NCI-H2081 (cell line): ENCODE results near the gene PITRM1.

Source experiments
- DNase-seq, 2 experiments: peaks; one replicate each; lab custom pipeline; 2025; lab: John Stamatoyannopoulos, UW

Gene PITRM1

DNA sequence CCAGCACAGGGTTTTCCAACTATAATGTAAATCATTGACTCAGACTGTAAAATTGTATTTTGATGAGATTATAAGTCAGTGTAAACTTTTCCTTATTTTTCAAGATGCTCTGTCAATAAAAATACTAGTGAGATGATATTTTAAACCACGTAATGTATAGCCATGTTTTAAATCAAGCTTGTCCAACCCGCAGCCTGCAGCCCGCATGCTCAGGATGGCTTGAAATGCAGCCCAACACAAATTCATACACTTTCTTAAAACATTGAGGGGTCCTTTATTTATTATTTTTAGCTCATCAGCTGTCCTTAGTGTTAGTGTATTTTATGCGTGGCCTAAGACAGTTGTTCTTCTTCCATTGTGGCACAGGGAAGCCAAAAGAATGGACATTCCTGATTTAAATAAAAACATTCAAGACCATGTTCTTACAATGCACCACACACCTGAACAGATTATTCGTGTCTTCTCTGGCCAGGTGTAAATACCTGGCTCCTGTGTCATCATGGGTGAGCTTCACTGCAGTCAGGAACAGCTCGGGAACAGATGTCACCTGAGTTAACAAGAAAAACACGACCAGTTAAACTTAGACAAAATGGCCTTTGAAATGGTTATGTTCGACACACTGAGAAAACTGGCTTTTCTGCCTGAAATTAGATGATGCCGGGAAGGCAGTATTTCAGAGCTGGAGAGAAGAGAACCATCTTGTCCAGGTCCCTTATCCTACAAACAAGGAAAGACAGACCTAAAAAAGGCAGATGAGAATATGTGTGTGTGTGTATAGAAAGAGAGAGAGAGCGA lies 5.9 kb downstream of the PITRM1 start:
- no peak for DNase-seq

DNA sequence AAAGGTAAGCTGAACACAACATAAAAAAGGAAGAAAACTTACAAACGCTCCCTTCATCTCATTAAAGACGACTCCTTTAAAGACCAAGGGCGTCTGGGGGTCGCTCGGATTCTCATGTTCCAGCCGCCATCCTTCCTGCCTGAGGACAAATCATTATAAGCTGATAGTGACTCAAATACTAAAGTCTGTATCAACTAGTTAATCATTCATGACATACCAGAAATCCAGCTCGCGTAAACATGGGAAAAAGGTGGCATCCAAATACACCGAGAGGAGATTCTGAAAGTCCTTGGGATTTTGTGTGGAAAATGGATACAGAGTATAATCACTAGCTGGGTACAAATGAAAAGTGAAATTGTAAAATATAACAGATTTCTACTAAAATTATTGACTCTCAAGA lies 7.4 kb downstream of the PITRM1 start:
- DNase-seq, result no peak

DNA sequence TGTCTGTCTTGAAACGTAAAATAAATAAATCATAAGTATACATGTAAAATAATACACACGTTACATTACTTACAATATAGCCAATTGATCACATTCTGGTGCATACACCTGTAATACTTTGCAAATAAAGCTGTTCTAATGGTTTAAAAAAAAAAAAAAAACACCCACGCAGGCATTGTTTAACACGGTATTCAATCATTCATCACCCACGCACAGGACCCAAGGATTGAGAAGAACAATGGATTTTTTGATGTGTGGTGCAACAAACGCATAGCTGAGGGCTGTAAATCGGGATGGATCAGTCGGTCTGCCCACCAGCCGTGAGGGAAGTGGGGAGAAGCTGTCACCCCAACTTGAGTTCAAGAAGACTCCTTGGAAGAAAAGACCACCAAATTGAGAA lies 8.7 kb downstream of the PITRM1 start:
- DNase-seq, result no peak

DNA sequence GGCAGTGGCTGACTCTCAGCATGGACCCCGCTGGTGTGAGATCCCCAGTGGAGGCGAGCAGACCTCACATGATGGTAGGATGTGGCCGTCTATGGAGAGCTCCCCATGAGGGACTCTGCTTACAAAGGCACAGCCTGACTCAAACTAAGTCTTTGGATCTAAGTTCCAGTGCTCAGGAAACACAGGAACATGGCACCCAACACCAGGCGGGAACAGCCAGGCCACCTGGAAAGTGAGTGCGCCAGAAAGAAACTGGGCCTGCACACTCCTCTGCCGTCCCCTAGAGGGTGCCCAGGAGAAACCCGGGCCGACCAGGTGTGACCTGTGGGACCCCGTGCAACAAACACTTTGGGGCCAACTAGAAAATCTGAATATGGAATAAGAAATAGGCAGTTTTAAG lies 10.0 kb downstream of the PITRM1 start:
- DNase-seq, result no peak

DNA sequence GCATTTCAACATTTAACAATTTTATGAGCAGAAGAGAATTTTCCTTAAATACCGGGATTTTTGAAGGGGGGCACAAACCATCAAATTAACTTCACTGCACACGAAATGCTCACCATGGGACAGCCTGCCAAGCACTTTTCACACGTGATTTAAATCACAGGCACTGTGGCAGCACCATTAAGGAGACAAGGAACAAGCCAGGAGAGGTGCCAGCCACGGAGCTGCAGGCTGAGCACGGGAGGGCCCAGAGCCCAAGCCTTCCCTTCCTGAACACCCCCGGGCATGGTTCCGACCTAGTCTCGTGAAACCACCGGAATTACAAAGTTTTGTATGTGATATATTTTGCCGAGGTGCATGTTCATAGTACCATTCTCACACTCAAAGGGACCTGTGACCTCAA lies 13.4 kb downstream of the PITRM1 start:
- no peak for DNase-seq

DNA sequence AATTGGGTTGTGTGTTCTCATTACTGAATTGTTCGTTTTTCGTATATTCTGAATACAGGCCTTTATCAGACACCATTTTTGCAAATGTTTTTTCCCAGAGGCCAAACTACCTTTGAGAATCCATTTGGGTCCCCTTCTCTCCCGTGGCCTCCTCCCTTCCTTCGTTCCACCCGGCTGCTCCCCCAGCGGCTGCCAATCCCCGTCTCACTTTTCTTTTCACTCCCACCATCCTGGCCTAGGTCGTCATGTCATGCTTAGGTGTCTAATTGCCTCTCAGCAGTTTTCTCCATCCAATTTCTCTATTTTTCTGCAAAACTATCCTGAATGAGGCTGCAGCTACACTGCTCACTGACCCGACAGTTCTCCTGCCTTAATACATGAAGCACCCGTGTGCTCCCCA lies 17.9 kb downstream of the PITRM1 start:
- DNase-seq, result no peak

DNA sequence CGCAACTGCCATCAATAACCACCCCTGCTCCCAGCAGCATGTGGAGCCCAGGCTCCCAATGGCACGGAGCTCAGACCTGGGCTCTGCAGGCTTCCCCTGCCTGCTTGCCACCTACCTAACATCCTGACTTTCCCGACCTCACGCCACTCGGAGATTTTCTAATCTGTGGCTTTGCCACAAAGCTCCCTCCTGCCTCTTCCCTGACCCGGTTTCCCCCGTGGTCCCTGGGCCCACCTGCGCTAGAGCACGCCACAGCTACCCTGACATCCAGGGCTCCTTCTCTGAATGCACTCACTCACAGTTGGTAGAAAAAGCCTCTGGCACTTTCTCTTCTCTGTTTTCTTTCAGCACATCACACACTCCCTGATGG lies 20.0 kb downstream of the PITRM1 start:
- DNase-seq, result no peak

DNA sequence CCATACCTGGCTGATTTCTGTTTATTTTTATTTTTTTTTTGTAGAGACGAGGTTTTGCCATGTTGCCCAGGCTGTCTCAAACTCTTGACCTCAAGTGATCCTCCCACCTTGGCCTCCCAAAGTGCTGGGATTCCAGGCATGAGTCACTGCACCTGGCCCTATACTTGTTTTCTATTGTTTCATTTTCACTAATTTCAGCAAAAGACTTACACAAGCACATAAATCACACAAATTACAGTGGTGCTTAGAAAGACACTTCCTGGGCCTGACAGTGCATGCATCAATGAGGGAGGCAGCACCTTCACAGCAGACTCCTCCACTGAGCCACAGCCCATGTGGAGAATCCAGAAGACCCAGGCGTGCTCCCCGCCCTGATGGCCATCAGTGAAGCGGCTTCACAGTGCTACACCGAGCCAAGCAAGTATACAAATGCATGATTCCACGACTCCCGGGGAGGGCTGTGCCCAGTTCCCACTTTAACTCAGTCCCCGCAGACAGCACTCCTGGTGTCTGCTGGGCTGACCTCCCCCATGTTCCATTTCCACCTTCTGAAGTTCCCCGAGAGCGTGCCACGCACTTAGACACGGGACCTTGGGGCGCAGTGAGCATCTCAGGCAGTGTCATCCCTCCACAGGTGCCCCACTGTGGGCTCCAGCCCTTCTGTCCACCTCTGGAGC lies 20.6 kb downstream of the PITRM1 start:
- DNase-seq, result peak; percentile 18 to 66

DNA sequence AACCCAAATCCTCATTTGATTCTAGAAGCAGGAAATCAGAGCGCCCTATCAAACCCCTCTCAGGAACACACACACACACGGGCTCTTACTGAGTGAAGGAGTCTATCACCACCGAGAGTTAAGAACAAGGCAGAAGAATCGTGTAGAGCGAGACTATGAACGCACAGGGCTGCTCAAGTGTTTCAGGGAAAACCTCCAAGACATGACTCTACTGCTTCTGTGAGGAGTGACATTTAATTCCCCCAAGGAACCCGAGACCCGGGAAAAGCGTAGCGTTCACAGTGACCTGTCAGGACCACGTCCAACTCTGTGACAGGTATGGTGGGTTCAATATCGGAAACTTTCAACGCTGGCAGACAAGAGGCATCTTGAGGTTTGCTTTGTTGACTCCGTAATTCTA lies 21.6 kb downstream of the PITRM1 start:
- DNase-seq, result no peak

DNA sequence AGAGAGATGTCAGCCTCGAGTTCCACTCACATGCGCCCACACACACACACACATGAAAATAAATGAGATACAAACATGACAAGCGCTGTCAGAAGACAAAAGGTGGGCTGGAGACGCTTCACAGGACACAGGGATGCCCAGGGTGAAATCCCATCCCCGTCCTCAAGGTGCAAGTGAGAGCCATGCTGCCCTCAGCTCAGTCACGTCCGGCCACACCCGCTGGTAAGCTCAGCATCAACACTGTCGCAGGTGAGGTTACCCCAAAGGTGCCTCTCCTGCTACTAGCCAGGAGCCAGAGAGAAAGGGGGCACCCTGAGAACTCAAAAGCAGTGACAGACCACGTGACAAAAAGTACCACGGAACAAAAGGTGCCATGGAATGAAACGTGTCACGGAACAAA lies 22.2 kb downstream of the PITRM1 start:
- no peak for DNase-seq

DNA sequence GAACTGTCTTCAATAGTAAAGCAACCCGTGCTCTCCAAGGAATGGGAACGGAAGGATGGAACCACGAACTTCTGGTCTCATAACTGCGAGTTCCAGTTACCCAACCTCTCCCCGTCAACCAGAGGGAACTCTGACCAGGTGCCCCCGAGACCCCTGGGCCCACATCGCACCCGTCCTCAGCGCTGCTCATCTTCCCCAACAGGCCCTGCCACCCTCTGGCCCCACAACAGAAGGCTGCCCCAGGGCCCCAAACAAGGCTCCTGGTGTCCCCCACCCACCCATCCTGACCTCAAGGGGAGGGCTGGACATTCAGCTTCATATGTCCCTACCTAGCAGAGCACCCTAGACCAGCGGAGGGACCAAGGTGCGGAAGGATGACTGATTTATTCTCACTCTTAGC lies 22.7 kb downstream of the PITRM1 start:
- DNase-seq, result no peak

DNA sequence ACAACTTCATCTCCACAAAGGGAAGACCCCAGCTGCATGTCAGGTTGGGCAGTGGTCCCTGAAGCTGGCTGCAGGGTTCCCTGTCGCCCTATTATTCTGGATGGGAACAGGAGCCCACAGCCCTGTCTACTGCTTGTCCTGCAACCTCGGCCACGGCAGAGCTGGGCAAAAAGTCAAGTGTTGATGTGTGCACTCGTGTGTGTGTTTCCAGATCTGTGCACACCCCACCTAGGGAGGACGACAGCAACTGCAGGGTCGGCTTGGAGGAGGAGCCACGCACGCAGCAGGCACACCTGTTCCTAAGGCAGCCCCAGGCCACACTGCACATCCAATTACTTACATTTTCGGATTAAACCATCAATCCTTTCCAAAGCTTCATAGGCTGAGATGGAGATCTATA lies 23.6 kb downstream of the PITRM1 start:
- no peak for DNase-seq

DNA sequence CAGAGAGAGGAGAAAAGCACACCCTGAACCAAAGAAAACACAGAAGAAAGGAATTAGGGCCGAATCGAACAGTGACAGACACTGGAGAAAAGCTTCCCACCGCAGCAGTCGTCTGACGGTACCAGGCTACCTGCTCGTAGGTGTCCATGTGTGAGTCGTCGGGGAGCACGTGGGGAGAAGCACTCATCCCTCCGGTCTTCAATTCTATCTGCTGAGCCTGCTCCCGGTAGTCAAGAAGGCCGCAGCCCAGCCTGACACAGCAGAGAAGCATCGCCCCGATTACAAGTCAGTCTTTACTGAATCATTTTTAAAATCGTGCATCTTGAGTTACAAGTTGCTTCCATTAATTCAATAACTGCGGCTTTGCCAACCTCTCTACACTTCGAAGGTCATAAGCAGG lies 24.5 kb downstream of the PITRM1 start:
- DNase-seq, result no peak

DNA sequence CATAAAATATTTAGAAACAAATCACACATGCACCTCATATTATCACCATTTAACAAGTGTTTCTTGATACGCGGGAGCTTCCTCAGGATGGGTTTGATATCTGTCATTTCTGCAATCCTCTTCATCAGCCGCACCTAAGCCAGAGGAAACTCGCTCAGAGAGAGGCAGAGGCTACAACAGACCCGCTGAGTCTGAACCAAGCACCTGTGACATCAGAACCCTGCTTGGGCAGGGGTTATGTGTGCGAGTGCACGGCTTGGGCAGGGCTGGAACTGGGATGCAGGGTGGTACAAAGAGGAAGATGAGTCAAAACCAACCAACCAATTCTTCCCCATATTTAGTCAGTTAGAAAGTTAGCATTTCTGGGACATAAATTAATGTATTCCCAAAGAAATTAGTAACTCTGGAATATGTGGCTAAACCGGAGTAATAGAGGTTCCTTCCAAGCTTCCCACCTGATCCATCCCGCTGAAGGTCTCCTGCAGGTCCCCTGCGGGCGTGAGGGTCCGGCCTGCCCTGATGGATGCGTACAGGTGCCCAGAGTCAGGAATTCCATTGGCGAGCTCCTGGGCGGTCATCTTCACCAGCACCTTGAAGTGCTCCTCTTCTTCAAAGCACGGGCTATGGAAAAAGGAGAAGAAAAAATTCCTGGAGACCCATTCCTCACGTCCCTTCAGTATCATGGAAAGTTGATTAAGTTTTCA lies 25.3 kb downstream of the PITRM1 start:
- no peak for DNase-seq

DNA sequence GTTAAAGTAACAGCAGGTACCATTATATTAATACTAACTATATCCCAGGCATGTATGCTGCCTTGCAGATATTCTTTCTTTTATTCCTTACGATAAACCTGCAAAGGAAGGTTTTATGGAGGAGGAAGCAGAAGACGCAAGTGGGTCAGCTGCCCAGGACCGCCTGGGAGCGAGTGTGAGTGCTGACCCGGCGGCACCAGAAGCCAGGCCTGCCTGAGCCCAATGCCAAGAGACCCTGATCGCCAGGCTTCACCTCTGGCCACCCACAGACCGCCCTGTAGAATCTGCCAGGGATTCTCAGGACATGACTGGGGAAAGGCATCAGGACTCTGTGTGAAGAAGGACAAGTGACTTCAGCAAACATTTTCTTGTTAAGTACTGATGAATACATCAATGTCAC lies 26.3 kb downstream of the PITRM1 start:
- DNase-seq, result no peak

DNA sequence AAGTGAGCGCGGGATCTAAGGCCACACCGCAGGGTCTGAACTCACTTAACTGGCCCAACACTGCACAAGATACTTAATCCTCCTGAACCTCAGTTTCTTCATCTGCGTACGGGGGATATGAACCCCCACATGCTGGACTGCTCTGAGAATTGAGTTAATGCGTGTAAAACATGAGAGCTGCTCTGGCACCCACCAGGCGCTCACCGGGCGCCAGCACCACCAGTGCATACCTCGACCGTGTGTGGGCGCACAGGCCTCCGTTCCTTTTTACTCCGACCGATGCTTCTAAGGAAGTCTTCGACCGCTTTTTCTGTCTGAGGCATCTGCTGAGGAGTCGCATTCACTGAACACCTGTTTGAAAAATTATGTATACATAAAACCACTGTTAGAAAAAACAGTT lies 27.2 kb downstream of the PITRM1 start:
- DNase-seq, result no peak

DNA sequence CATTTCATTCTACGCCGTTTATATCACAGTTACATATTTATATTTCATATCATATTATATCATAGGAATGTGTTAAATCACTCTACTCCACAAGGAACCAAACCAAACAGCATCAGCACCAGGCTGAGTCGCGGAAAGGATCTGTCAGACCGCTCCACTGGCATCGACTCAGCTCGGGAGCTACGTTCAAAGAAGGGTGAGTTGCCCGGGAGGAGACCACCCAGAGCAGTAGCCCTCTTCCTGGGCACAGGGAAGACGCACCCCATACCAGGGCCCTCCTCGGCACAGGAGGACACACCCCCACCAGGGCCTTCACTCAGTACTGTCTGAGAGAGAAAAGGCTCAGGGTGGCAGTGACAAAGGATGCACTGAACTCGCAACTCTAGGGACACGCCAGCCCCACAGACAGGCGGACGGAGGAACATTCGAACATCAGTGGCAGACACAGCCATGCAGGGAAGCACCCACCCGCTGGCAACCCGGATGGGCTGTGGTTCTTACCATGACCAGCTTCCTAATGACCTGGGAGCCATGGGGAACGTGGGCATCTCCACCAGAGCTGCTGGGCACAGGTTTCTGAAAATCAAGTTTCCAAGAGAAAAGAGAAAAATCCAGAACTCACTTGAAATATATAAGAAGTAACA lies 28.7 kb downstream of the PITRM1 start:
- DNase-seq, result no peak

DNA sequence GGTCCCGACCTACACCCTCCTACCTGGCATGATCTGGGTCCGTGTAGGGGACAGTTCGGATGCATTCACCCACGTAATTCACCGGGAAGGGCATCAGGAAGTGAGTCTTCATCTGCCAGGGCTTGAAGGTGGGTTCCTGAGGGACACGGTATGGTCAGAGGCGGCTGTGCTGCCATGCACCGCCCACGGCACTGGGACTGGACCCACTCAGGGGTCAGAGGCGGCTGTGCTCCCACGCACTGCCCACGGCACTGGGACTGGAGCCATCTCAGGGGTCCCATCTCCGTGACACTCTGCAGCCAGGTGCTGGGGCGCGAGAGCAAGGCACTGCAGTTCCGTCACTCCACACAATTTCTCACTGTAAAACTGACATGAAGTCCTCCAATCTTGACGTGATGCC lies 29.2 kb downstream of the PITRM1 start:
- DNase-seq, result no peak

DNA sequence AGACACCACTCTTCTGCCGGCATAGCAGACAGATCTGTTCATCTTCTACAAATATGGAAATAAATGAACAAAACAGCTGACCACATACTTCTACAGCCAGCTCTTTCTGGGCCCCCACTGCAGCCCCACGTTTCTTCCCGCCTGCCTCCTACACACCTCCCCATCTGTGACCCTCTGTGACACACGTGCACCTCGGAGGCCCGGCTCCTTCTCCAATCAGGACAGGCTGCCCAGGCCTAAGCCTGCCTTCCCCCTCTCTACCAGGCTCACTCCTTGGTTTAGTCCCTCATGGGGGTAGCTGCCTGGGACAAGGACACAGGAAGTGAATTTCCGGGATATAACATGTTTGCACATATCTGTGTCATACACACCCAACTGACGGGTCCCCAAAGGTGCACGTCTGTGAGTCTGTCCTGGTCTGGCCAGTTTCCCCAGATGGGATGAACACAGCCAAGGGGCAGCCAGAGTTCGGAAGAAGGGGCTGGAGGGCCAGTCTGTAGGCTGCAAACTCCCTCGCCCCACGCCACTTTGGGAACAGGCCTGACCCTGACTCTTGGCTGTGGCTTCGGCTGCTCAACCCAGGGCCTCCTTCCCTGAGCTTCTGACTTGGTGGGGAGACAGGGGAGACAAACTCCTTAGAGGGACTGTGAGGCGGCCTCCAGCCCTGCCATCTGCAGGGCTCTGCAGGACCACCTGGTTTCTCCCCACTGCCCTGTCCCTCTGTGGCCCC lies 30.3 kb downstream of the PITRM1 start:
- no peak for DNase-seq

DNA sequence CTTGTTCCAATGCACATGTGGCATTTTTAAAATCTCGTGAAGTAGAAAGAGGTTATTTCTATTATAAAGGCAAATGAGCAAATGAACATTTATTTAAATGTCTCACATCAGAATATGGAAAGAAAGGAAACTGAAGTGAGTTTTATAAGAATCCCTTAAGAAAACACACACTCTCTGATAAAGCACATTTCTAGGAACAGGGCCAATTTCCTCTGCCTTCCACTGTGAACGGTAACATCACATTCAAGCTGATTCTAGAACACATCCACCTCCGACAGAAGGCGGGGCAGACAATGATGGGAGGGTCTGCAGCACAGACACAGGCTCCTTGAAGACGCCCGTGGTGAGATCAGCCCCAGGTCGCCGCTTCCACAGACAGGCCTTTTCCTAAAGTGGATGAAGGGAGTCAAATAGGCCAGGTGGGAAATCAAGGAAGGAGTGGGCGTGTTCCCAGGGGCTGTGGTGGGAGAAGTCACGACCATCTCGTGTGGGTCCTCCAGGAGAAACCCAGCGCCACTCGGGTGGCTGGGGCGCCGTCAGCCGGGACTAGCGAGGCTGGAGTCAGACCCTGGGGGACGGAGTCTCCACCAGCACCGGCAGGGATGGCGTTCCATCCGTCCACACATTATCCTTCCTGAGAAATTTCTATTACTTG lies 31.1 kb downstream of the PITRM1 start:
- DNase-seq, result no peak

DNA sequence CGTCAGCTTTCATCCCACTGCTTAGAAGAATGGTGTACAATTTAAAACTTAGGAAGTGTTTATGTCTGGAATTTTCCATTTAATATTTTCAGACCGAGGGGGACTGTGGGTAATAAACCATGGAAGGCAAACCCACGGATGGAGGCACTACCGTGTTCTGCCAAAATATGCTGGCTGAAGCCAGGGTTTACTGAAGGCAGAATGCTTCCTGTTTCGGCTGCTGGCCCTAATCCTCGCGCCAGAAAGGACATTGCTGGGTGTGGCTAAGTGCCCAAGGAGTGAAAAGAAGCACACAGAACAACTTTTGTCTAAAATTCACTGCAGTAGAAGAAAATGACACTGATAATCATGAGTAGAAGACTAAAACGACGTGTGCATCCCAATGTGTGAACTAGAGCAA lies 32.3 kb downstream of the PITRM1 start:
- no peak for DNase-seq
